Neural cell (in vitro differentiated cells): ENCODE data around the gene CDH4.

ENCODE experiments used
- CTCF ChIP-seq: fragments of 450-650 bp; IDR thresholded peaks from 2 replicates; pipeline ENCODE4 v1.5.1; 2014; ENCODE audit warnings: antibody characterized with exemption, mild to moderate bottlenecking, moderate library complexity; ENCODE audit not compliant: poor library complexity, severe bottlenecking
- EP300 ChIP-seq: fragments of 450-650 bp; conservative IDR thresholded peaks from 2 replicates; pipeline ENCODE4 v1.6.1; 2014; ENCODE audit warnings: antibody characterized with exemption, mild to moderate bottlenecking, moderate library complexity; ENCODE audit not compliant: poor library complexity, severe bottlenecking
- EZH2 ChIP-seq: fragments of 200-600, 300-800 bp; shearing (Covaris generic), sonication (generic); IDR thresholded peaks from 2 replicates; pipeline ENCODE4 v1.6.1; 2014; ENCODE audit warnings: antibody characterized with exemption, low read length, borderline replicate concordance, mild to moderate bottlenecking; ENCODE audit not compliant: insufficient read depth, poor library complexity, severe bottlenecking
- MXI1 ChIP-seq: fragments of 450-650 bp; conservative IDR thresholded peaks from 2 replicates; pipeline ENCODE4 v1.6.1; 2014; ENCODE audit warnings: antibody characterized with exemption, mild to moderate bottlenecking; ENCODE audit not compliant: poor library complexity, severe bottlenecking
- POLR2AphosphoS5 ChIP-seq: IDR thresholded peaks from 2 replicates; pipeline ENCODE4 v1.6.1; 2012
- RAD21 ChIP-seq: fragments of 450-650 bp; conservative IDR thresholded peaks from 2 replicates; pipeline ENCODE4 v1.6.1; 2014; ENCODE audit warnings: antibody characterized with exemption, mild to moderate bottlenecking, moderate library complexity
- REST ChIP-seq: IDR thresholded peaks from 2 replicates; pipeline ENCODE4 v1.6.1; 2012; ENCODE audit warnings: borderline replicate concordance
- TAF1 ChIP-seq: IDR thresholded peaks from 2 replicates; pipeline ENCODE4 v1.6.1; 2012; ENCODE audit warnings: low read depth

- peak; percentile 74 for TF ChIP-seq POLR2AphosphoS5
- TF ChIP-seq EZH2 = no peak
- no peak for TF ChIP-seq CTCF
- peak; percentile 77 for TF ChIP-seq REST
- TF ChIP-seq EP300 = peak; percentile 44
- TF ChIP-seq RAD21 = no peak
- TF ChIP-seq MXI1 = no peak
- TF ChIP-seq TAF1 = no peak
Observed at GRCh38 chr20:61430228-61430624, 178.2 kb downstream of the CDH4 start.
